NK-92 (cell line): ENCODE results near the gene CTNNBIP1.

ENCODE experiments used
- DNase-seq: peaks from one replicate; lab custom pipeline; 2025; ENCODE audit not compliant: unreplicated experiment; lab: John Stamatoyannopoulos, UW

CTNNBIP1 gene

GRCh38 chr1:9835758-9836631, 74.1 kb downstream of the CTNNBIP1 start:
- no peak for DNase-seq

GRCh38 chr1:9835404-9835757, 74.7 kb downstream of the CTNNBIP1 start:
- DNase-seq, result no peak

GRCh38 chr1:9833632-9834031, 76.4 kb downstream of the CTNNBIP1 start:
- no peak for DNase-seq

- no peak for DNase-seq
Observed at GRCh38 chr1:9827558-9828185, 82.4 kb downstream of the CTNNBIP1 start.

GRCh38 chr1:9826616-9827015, 83.5 kb downstream of the CTNNBIP1 start:
- DNase-seq, result no peak

- no peak for DNase-seq
Observed at GRCh38 chr1:9826087-9826486, 84.0 kb downstream of the CTNNBIP1 start.

- DNase-seq, result no peak
Observed at GRCh38 chr1:9825093-9826074, 84.7 kb downstream of the CTNNBIP1 start.

- no peak for DNase-seq
Observed at GRCh38 chr1:9824702-9825089, 85.4 kb downstream of the CTNNBIP1 start.

GRCh38 chr1:9823943-9824701, 85.9 kb downstream of the CTNNBIP1 start, which contains the start of gene CLSTN1:
TSS of gene CLSTN1 (minus strand) at chr1:9823965. CDS start at chr1:9823733, 232 bp downstream.
- DNase-seq, result no peak

- DNase-seq, result no peak
Observed at GRCh38 chr1:9823693-9823942, 86.5 kb downstream of the CTNNBIP1 start.

- no peak for DNase-seq
Observed at GRCh38 chr1:9822897-9823692, 87.0 kb downstream of the CTNNBIP1 start.

- DNase-seq, result no peak
Observed at GRCh38 chr1:9822490-9822889, 87.6 kb downstream of the CTNNBIP1 start.

GRCh38 chr1:9821710-9822109, 88.4 kb downstream of the CTNNBIP1 start:
- no peak for DNase-seq

- no peak for DNase-seq
Observed at GRCh38 chr1:9820521-9820920, 89.5 kb downstream of the CTNNBIP1 start.

- no peak for DNase-seq
Observed at GRCh38 chr1:9817734-9818133, 92.3 kb downstream of the CTNNBIP1 start.

- no peak for DNase-seq
Observed at GRCh38 chr1:9816199-9816598, 93.9 kb downstream of the CTNNBIP1 start.

- no peak for DNase-seq
Observed at GRCh38 chr1:9815150-9815549, 94.9 kb downstream of the CTNNBIP1 start.

- DNase-seq, result no peak
Observed at GRCh38 chr1:9814619-9815018, 95.5 kb downstream of the CTNNBIP1 start.

GRCh38 chr1:9811239-9811966, 98.7 kb downstream of the CTNNBIP1 start:
- no peak for DNase-seq
